ENCODE results near the gene CHCHD4. TPM values are rescaled to one million over a fixed set of nuclear protein-coding genes. Genes with fewer than 3 reads are reported as not detected.

Gene CHCHD4
- polyA plus RNA-seq, 1 experiment = 6.7 TPM

DNA sequence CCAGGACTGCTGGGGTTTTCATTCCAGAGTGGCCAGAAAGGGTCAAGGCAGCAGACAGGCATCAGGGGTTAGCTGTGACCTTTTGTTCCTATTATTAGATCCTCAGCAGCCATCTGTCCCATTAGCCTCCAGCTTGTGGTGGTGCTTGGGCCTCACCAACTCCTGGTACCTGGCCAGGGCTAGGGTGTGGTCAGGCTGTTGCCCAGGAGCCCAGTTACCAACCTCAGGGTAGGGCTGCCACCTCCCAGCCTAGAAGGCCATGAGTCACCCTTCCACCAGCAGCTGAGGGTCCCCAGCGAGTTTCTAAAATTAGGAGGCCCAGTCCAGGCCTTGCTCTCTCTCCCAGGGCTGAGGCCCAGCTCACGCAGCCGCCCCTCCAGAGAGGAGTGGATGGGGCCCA is 12.3 kb upstream of the CHCHD4 start:
- no peak for DNase-seq (ENCODE audit: low read depth)
- ChIA-PET CTCF (no interaction called here), POLR2A (no interaction called here)

GRCh38 chr3:14135581-14135980 is 10.9 kb upstream of the CHCHD4 start:
- peaks cover 55% of the 10 kb centered on the region for H3K36me3 ChIP-seq (ENCODE audit: control insufficient read depth, insufficient read depth, low read length)
- ChIA-PET POLR2A (no interaction called here), CTCF (interaction anchor here (0.7 to 1.5 kb wide), 2 partner anchors 239 to 478 kb away, joined by 3 read pairs; no protein-coding TSS in a partner anchor)
- no peak for DNase-seq (ENCODE audit: low read depth)
- TF ChIP-seq, protein P1, sequence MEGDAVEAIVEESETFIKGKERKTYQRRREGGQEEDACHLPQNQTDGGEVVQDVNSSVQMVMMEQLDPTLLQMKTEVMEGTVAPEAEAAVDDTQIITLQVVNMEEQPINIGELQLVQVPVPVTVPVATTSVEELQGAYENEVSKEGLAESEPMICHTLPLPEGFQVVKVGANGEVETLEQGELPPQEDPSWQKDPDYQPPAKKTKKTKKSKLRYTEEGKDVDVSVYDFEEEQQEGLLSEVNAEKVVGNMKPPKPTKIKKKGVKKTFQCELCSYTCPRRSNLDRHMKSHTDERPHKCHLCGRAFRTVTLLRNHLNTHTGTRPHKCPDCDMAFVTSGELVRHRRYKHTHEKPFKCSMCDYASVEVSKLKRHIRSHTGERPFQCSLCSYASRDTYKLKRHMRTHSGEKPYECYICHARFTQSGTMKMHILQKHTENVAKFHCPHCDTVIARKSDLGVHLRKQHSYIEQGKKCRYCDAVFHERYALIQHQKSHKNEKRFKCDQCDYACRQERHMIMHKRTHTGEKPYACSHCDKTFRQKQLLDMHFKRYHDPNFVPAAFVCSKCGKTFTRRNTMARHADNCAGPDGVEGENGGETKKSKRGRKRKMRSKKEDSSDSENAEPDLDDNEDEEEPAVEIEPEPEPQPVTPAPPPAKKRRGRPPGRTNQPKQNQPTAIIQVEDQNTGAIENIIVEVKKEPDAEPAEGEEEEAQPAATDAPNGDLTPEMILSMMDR (IDR thresholded peaks at IDR 0.05; ENCODE audit: insufficient read depth, low read depth, low read length) = no peak
- H3K27me3 ChIP-seq (ENCODE audit: control insufficient read depth, insufficient read depth, low read length) = no peaks in the 10 kb centered on the region
- H3K4me3 ChIP-seq (ENCODE audit: low read depth, low read length) = no peak overlapping the region

More for the DNA sequence above, 12.3 kb upstream of the CHCHD4 start:
- TF ChIP-seq, protein P1 (IDR thresholded peaks at IDR 0.05; ENCODE audit: insufficient read depth, low read depth, low read length) = no peak
- peaks cover 50% of the 10 kb centered on the region for H3K36me3 ChIP-seq (ENCODE audit: control insufficient read depth, insufficient read depth, low read length)
- no peaks in the 10 kb centered on the region for H3K27me3 ChIP-seq (ENCODE audit: control insufficient read depth, insufficient read depth, low read length)
- H3K4me3 ChIP-seq (ENCODE audit: low read depth, low read length) = no peak overlapping the region

DNA sequence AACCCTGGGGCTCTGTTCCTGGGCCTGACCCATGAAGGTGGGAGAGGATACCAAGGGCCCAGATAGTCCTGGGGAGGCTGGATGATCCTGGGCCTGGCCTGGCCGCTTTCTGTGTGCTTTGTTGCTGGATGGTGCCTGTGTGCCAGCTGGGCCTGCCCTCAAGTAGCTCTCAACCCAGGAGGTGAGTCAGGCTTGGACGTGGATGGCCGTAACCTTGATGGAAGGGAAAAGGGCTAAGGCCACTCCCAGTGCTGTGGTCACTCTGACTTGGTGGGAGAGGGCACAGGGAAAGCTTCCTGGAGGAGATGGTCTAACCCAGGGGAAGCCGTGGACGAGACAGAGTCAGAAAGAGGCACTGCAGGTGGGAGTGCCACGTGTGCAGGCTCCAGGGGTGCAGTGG is 9.6 kb upstream of the CHCHD4 start:
- Histone ChIP-seq H3K4me3 (ENCODE audit: low read depth, low read length) (no peak overlapping the region), H3K36me3 (ENCODE audit: control insufficient read depth, insufficient read depth, low read length) (peaks cover 58% of the 10 kb centered on the region), H3K27me3 (ENCODE audit: control insufficient read depth, insufficient read depth, low read length) (no peaks in the 10 kb centered on the region)
- ChIA-PET POLR2A (no interaction called here), CTCF (interaction anchor here (1.5 kb wide), 1 partner anchor 237 kb away, joined by 3 read pairs; no protein-coding TSS in a partner anchor)
- DNase-seq (ENCODE audit: low read depth) = no peak
- TF ChIP-seq, protein P1 (IDR thresholded peaks at IDR 0.05; ENCODE audit: insufficient read depth, low read depth, low read length) = no peak

- POLR2A ChIA-PET = no interaction called here
- CTCF ChIA-PET = interaction anchor here (1.5 kb wide), 1 partner anchor 237 kb away, joined by 3 read pairs; no protein-coding TSS in a partner anchor
- Histone ChIP-seq H3K36me3 (ENCODE audit: control insufficient read depth, insufficient read depth, low read length) (peaks cover 55% of the 10 kb centered on the region), H3K27me3 (ENCODE audit: control insufficient read depth, insufficient read depth, low read length) (no peaks in the 10 kb centered on the region), H3K4me3 (ENCODE audit: low read depth, low read length) (no peak overlapping the region)
- TF ChIP-seq, protein P1 (IDR thresholded peaks at IDR 0.05; ENCODE audit: insufficient read depth, low read depth, low read length) = no peak
- no peak for DNase-seq (ENCODE audit: low read depth)
These were observed 9.2 kb upstream of the CHCHD4 start for GRCh38 chr3:14133876-14134275.

DNA sequence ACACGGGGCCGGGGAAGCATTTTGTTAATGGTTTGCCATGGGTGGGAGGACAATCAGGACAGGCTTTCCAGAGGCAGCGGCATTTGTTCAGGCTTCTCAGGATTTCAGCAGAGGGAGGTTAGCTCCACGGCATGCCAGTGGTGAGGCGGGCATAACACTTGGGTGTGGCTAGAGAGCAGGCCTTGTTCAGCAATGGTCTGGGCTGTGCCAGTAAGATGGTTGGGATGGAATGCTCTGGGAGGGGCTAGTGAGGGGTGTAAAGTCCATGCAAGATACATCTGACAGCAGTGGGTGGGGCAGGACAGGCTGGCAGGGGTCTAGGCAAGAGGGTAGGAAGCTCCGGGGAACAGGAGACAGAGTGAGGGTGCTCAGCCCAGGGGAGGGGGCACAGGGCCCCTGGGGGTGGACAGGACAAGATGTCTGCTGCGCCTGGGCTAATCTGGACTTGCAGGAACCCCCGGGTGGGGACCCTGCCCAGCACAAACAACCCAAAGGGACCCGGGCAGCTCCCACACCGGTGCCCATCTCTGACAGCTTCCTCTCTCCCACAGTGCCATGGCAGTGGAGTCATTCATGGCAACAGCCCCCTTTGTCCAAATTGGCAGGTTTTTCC is 8.6 kb upstream of the CHCHD4 start:
- peaks cover 55% of the 10 kb centered on the region for H3K36me3 ChIP-seq (ENCODE audit: control insufficient read depth, insufficient read depth, low read length)
- no peaks in the 10 kb centered on the region for H3K27me3 ChIP-seq (ENCODE audit: control insufficient read depth, insufficient read depth, low read length)
- H3K4me3 ChIP-seq (ENCODE audit: low read depth, low read length) = no peak overlapping the region
- TF ChIP-seq, protein P1 (IDR thresholded peaks at IDR 0.05; ENCODE audit: insufficient read depth, low read depth, low read length) = no peak
- ChIA-PET CTCF (no interaction called here), POLR2A (no interaction called here)
- no peak for DNase-seq (ENCODE audit: low read depth)
